SJSA1 (cell line): ENCODE measurements around the gene EFCAB8. TPM values are rescaled to one million over a fixed set of nuclear protein-coding genes. Genes with fewer than 3 reads are reported as not detected.
A peak's percentile ranks its signal among the peaks of the same experiment; 100 is the strongest.

Experiments used
- DNase-seq, 2 experiments: peaks; one replicate each; pipeline ENCODE4 v3.0.0-alpha.2; 2015 to 2020; ENCODE audit warnings: low spot score in 2 of 2, low read depth in 1 of 2
- H3K27ac ChIP-seq: fragments of 250-450 bp; sonication (Bioruptor Pico); 2 replicates; pipeline ENCODE4 v1.5.1; 2020; ENCODE audit warnings: mild to moderate bottlenecking, moderate library complexity
- H3K27me3 ChIP-seq: fragments of 250-450 bp; sonication (Bioruptor Pico); replicated peaks from 2 replicates; pipeline ENCODE4 v1.5.1; 2020; ENCODE audit warnings: mild to moderate bottlenecking, moderate library complexity
- H3K36me3 ChIP-seq: fragments of 250-450 bp; sonication (Bioruptor Pico); 2 replicates; pipeline ENCODE4 v1.5.1; 2020; ENCODE audit warnings: mild to moderate bottlenecking
- H3K4me1 ChIP-seq: fragments of 250-450 bp; sonication (Bioruptor Pico); replicated peaks from 2 replicates; pipeline ENCODE4 v1.6.1; 2021; ENCODE audit warnings: mild to moderate bottlenecking
- H3K4me3 ChIP-seq: fragments of 250-450 bp; sonication (Bioruptor Pico); 2 replicates; pipeline ENCODE4 v1.5.1; 2020; ENCODE audit warnings: mild to moderate bottlenecking
- H3K9me3 ChIP-seq: fragments of 250-450 bp; sonication (Bioruptor Pico); replicated peaks from 2 replicates; pipeline ENCODE4 v1.5.1; 2020; ENCODE audit warnings: mild to moderate bottlenecking
- total RNA-seq: library from RNA; depleted of rRNA; stranded (reverse); fragments of >200 nt; shearing (Covaris generic); gene quantifications from 2 replicates; pipeline ENCODE4 v1.2.3, GENCODE V29; 2014

EFCAB8 gene
- total RNA-seq, 1 experiment from 2014 or later, result 0.08 TPM

DNA sequence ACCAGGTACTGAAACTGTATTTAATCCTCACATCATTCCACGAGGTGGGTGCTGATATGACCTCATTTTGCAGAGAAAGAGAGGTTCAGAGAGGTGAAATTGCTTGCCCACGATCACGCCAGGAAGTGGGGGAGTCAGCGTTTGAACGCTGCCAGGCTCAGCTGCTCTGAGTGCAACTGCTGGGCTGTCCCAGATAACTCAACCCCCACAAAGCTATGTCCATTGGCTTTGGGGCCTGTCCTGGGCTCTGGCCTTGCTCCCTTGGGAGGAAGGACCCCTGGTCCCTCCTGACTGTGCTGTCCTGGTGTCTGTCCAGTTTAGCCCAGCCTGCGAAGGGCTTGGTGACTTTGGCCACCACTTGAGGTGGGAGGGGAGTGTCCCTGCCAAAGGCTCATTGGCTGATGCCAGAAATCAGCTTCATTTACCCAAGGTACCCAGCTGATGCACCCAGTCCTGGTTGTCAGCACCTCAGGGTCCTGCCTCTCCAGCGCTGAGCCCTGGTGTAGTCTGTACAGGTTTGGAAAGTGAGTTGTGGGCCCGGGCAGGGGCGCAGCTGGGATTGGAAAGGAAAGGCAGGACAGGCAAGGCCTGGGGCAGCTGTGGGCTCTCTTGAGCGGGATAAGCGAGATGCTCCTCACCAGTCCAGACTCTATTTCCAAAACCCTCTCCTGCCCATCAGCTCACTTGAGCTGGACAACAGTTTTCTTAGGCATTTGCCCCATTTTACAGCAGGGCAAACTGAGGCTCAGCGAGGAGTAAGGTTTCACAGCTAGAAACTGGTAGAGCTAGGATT is 107.1 kb downstream of the EFCAB8 start:
- Histone ChIP-seq H3K36me3 (no peaks in the 10 kb centered on the region), H3K9me3 (no peaks in the 10 kb centered on the region), H3K4me1 (peaks cover 7% of the 10 kb centered on the region), H3K4me3 (no peak overlapping the region), H3K27ac (no peak overlapping the region), H3K27me3 (no peaks in the 10 kb centered on the region)
- peak in 1 of 2 experiments; percentile 31 for DNase-seq

DNA sequence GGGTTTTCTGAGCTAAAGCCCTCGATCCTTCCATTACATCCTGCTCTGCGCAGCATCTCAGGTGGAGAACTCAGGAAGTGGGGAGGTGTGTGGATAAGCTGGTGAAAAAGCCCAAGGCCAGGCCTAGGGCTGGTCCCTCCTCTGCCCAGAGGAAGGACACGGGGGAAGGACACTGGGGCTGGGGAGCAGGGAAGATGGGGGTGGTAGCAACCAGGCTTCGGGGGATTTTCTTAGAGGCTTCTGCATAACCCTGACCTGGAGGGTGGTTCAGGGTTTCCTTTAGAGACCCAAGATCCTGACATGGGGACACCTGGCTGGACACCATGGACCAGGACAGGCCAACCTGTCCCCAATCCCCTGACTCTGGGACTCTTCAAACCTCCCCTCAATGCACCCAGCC is 107.7 kb downstream of the EFCAB8 start:
- peaks cover 7% of the 10 kb centered on the region for H3K4me1 ChIP-seq

DNA sequence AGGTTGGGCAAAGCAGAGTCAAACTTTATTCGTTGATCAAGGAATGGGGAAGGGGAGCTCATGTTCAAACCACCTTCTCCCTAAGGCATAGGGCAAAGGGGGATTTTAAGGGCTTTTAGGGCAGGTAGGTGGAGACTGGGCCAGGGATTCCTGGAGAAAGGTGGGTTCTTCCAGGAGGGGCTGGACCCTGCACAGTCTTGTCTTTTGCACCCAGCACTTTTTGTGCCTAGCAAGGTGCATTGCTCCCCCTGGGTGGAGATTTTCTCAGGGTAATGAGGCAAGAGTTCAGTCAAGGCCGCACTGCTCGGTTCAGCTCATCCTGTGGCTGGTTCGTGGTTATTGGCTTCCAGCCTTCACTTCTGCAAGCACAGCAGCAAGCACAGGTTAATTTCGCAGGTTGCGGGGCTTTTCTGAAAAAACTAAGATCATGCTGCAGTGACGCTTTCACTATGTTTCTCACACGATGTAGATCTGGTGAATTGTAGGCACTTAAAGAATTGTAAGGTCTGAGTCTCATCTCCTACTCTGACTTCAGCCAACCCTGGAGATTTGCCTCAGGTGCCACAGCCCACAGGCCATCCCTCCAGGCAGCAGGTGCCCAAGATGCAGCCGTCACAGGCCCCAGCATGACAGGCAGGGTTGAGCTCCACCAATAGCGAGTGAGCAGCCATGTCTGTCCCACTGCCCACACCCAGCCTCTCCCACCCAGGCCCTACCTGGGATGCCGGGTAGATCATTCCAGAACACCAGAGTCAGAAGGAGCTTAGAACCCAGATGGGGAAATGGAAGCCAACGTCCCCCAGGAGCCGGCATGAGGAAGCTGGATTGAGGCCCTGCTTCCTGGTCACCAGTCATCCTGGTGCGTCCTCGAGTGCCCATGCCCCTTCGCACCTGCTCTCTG is 108.4 kb downstream of the EFCAB8 start:
- Histone ChIP-seq H3K4me3 (no peak overlapping the region), H3K9me3 (no peaks in the 10 kb centered on the region), H3K27me3 (no peaks in the 10 kb centered on the region), H3K36me3 (no peaks in the 10 kb centered on the region), H3K4me1 (peaks cover 8% of the 10 kb centered on the region), H3K27ac (no peak overlapping the region)
- peak in 1 of 2 experiments; percentile 32 for DNase-seq

More for the DNA sequence above, 107.7 kb downstream of the EFCAB8 start:
- H3K9me3 ChIP-seq, result no peaks in the 10 kb centered on the region
- DNase-seq, result no peak
- no peaks in the 10 kb centered on the region for H3K36me3 ChIP-seq
- no peaks in the 10 kb centered on the region for H3K27me3 ChIP-seq
- no peak overlapping the region for H3K27ac ChIP-seq
- no peak overlapping the region for H3K4me3 ChIP-seq

DNA sequence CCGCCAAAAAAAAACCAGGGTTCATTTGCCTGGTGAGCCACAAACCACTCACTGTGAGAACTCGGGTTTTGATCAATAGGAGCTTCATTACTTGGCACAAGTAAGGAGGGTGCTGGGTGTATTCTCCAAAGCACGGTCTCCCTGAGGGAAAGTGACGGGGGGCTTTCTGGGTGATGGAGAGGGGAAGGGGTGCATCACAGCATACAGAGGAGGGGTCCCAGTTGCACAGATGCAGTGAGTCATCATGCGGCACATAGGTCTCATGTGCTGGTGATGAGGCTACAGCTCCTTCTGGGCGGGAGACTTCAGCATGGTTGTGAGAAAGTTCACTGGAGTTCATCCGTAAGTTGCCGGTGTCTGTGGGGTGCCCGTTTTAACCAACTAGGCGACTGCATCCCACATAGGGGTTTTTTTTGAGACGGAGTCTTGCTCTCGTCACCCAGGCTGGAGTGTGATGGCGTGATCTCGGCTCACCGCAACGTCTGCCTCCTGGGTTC is 109.3 kb downstream of the EFCAB8 start:
- peak in 1 of 2 experiments; percentile 19 for DNase-seq
- H3K9me3 ChIP-seq, result no peaks in the 10 kb centered on the region
- no peak overlapping the region for H3K4me3 ChIP-seq
- no peaks in the 10 kb centered on the region for H3K36me3 ChIP-seq
- H3K4me1 ChIP-seq, result peaks cover 15% of the 10 kb centered on the region
- H3K27ac ChIP-seq, result no peak overlapping the region
- no peaks in the 10 kb centered on the region for H3K27me3 ChIP-seq

DNA sequence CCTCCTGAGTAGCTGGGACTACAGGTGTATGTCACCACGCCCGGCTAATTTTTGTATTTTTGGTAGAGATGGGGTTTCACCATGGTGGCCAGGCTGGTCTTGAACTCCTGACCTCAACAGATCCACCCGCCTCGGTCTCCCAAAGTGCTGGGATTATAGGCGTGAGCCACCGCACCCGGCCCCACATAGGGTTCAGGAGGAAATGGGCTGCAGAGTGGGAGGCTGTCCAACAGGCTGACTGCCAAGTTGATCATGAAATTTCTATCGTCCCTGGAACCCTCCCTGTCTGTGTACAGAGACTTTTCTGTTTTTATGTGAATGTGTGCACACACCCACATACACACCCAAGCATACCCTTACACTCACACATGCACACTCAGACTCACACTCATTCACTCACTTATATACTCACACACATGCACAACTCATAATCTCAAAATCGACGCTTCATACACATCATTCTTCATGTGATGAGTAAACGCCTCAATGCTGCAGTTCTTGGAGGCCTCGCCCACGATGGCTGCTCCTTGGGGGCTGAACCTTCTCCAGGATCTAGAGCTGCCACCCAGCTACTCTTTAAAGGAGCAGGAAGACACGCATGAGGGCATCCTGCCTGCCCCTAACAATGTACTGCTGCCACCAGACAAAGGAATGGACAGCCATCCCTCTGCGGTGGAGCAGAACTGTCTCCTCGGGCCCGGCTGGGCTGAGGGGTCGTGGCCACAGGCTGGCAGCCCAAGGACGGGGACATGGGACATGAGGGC is 109.9 kb downstream of the EFCAB8 start:
- H3K36me3 ChIP-seq, result no peaks in the 10 kb centered on the region
- H3K4me1 ChIP-seq, result peaks cover 15% of the 10 kb centered on the region
- no peak overlapping the region for H3K4me3 ChIP-seq
- H3K9me3 ChIP-seq, result no peaks in the 10 kb centered on the region
- peak in 1 of 2 experiments; percentile 32 for DNase-seq
- no peaks in the 10 kb centered on the region for H3K27me3 ChIP-seq
- H3K27ac ChIP-seq, result no peak overlapping the region

DNA sequence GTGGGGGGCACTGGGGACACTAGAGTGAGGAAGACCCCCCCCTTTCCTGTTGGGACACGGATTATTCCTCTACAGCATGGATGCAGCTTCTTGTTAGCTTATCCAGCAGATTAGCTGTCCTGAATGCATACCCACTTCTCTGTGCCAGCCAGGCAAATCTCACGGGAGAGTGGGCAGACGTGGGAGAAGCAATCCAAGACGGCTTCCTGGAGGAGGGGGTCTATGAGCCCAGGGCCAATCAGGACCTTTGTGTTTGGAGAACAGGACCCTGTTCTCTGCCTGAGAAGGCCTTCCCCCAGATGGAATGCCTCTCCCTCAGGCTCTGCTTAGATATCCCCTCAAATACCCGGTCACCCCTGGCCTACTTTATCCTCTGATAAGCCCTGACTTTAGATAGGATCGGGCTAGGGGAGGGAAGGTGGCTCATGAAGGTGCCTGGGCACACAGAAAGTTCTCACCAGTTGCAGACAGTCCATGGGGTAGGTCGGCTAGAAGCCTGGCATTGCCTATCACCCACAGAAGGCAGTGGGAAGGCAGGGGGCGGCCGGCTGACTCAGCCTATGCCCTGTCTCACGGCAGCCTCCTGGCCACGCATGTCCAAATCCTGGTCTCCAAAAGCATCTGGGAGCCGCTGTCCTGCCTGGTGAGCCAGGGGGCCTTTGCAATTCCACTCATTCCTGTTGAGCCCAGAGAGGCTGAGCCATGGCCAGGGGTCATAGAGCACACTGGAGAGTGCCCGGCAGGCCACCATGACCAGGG is 110.8 kb downstream of the EFCAB8 start:
- DNase-seq, result peak in 1 of 2 experiments; percentile 40
- H3K27ac ChIP-seq, result no peak overlapping the region
- no peaks in the 10 kb centered on the region for H3K36me3 ChIP-seq
- H3K4me3 ChIP-seq, result no peak overlapping the region
- H3K9me3 ChIP-seq, result no peaks in the 10 kb centered on the region
- H3K27me3 ChIP-seq, result no peaks in the 10 kb centered on the region
- H3K4me1 ChIP-seq, result peaks cover 15% of the 10 kb centered on the region

DNA sequence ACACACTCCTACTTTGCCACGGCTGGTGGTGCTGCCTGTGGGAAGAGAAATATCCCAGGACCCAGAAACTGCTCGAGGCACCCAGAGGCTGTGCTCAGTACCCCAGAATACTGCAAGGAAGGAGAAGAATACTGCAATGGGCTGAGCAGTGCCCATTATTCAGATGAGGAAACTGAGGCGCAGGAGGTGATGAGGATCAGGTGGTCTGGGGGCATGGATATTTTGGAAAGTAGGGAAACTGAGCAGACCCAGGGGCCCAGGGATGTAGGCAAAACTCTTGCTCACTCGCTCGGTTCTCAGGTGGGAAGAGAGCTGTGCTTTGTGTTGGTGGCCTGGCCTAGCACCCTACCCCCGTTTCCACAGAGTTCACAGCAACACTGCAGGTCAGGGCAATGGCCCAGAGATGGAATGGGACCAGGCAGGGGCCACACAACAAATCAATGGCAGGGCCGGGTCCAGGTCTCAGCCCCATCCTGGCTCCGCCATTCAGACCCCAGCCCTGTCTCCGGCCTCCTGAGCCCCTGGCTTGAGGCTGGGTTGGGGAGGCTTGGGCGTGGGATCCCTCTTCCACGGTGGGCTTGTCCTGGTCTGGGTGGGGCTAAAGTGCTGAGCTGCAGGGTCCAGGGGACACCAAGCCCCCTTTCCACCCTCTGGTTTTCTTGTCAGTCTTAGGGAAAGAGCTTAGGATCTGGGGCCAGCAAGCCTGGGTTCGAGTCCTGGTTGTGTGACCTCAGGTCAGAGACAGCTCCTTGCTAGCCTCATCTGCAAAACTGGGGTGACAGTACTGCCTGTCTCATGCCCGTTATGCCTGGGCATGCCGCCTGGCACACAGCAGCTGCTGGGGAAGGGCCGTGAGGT is 111.6 kb downstream of the EFCAB8 start:
- Histone ChIP-seq H3K27me3 (no peaks in the 10 kb centered on the region), H3K4me1 (peaks cover 15% of the 10 kb centered on the region), H3K27ac (no peak overlapping the region), H3K9me3 (no peaks in the 10 kb centered on the region), H3K36me3 (no peaks in the 10 kb centered on the region), H3K4me3 (no peak overlapping the region)
- peak in 1 of 2 experiments; percentile 36 for DNase-seq

DNA sequence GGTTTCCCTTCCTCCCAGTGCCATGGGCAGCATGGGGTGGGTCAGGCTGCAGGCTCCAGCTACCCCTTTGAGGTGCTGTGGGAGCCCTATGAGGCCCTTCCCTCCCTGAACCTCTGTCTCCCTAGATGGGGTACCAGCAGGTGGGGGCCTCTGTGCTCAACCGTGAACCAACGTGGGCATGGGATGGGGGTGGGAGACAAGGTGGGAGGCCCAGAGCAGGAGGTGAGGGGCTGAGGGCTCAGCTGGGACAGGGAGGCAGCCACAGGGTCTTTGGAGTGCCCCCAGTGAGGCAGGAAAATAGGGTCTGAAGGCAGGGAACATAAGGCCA is 112.2 kb downstream of the EFCAB8 start:
- H3K36me3 ChIP-seq, result no peaks in the 10 kb centered on the region
- no peaks in the 10 kb centered on the region for H3K27me3 ChIP-seq
- H3K4me1 ChIP-seq, result peaks cover 15% of the 10 kb centered on the region
- H3K4me3 ChIP-seq, result no peak overlapping the region
- H3K27ac ChIP-seq, result no peak overlapping the region
- H3K9me3 ChIP-seq, result no peaks in the 10 kb centered on the region
- DNase-seq, result no peak

DNA sequence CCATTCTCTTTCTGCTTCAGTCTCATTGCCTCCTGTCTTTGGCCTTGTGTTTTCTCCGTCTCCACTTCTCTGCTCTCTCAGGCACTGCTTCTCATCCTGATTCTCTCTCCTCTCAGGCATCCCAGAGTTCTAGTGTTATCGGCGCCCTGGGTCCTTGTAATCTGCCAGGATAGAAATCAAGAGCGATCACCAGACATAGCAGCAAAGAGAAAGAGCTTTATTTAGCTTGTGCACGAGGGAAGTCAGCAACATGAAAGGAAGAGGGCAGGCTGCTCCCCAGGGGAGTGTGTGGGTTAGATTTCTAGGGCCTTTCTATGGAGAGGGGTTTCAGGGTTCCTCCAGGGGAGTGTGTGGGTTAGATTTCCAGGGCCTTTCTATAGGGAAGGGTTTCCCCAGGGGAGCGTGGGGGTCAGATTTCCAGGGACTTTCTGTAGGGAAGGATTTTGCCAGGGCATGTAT is 113.0 kb downstream of the EFCAB8 start:
- H3K27ac ChIP-seq, result no peak overlapping the region
- no peak overlapping the region for H3K4me3 ChIP-seq
- peak in 1 of 2 experiments; percentile 17 for DNase-seq
- peaks cover 15% of the 10 kb centered on the region for H3K4me1 ChIP-seq
- 0 out of 2 replicates have a peak, but pooled peaks cover 3% of the 10 kb centered on the region for H3K9me3 ChIP-seq
- no peaks in the 10 kb centered on the region for H3K36me3 ChIP-seq
- H3K27me3 ChIP-seq, result no peaks in the 10 kb centered on the region

DNA sequence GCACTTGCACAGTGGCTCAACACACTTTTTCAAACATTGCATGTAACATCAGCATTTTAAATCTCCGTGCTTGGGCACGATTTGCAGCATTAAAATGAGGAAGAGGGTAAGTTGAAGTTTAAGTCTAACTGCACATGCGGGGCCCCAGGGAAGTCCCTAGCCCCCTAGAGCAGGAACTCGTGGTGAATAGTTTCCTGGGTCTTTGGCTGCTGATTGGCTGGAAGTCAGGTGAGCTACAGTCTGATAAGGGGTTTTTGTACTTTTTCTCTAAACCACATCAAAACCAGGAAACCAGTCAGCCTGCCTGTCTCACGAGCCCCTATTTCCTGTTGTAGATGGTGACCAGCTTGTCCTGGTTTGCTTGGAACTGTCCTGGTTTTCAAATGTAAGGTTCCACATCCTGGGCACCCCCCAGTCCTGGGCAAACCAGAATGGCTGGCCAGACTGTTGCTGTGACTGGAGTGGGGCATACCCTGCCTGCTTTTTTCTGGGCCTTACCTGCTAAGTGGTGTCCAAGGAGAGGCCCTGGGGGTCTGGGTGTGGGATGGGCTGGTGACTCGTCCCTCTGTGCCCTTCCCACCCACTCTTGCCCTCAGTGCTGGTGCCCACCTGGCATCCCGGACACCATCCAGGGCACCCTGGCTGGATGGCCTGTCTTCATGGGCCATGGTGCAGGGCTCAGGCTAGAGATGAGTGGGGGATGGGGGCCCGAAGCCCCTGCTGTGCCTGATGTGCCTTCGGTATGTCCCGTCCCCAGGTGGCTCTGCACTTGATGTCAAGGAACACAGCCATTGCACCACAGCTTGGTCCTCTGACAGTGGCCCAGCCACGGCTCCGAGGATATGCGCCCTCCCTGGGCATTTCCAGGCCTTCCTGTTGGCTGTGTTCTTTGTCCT is 113.7 kb downstream of the EFCAB8 start:
- Histone ChIP-seq H3K9me3 (0 out of 2 replicates have a peak, but pooled peaks cover 8% of the 10 kb centered on the region), H3K27me3 (no peaks in the 10 kb centered on the region), H3K4me3 (no peak overlapping the region), H3K27ac (no peak overlapping the region), H3K36me3 (no peaks in the 10 kb centered on the region), H3K4me1 (peaks cover 15% of the 10 kb centered on the region)
- DNase-seq, result peak in 1 of 2 experiments; percentile 32

DNA sequence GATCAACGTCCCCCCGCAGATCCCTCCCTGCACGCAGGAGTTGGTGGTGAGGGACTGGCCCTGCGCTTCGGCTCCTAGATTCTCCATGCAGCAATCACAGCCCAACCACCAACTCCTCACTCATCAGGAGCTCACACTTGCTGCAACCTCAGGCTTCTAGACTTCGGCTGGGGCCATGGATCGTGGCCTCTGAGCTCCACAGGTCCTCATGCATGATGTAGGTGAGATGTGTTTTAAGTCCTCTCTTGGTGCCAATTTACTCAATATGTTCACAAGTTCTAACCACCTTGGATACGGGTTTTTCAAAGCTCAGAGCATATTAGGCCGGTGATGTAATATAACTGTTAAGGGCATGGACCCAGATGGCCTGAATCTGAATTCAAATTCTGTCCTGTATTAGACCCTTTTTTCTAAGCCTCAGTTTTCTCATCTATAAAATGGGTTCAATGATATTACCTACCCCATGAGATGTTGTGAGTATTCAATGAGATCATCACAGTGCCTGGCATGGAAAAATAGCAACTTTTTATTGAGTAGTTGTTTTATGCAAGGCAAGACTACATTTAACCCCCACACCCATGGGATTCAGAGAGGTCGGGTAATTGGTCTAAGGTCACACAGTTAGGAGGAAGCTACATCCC is 114.5 kb downstream of the EFCAB8 start:
- 0 out of 2 replicates have a peak, but pooled peaks cover 10% of the 10 kb centered on the region for H3K9me3 ChIP-seq
- H3K4me3 ChIP-seq, result no peak overlapping the region
- no peaks in the 10 kb centered on the region for H3K27me3 ChIP-seq
- H3K36me3 ChIP-seq, result no peaks in the 10 kb centered on the region
- no peak for DNase-seq
- no peak overlapping the region for H3K27ac ChIP-seq
- peaks cover 15% of the 10 kb centered on the region for H3K4me1 ChIP-seq
